IMR-90 (cell line): Measurements from ENCODE around the gene RNF180. TPM values are rescaled to one million over a fixed set of nuclear protein-coding genes. Genes with fewer than 3 reads are reported as not detected.

Experiments used
- ATAC-seq: fragments of 200-7000 bp; cut with Tn5 transposase; 2 replicates; pipeline ENCODE4 v1.9.1; 2020; ENCODE audit warnings: low read depth, mild to moderate bottlenecking, moderate library complexity
- BruUV-seq: library from RNA; stranded (reverse); fragments of 400-500 nt; replicated peaks from 2 replicates; lab custom pipeline; 2021; lab: Mats Ljungman, UMichigan
- CTCF ChIA-PET: fragments of 300-600 bp; formaldehyde crosslinking; extraction: SDS; loops from one replicate; lab custom pipeline; 2021; ENCODE audit warnings: antibody characterized with exemption; lab: Yijun Ruan, JAX
- POLR2A ChIA-PET: fragments of 300-600 bp; sonication (Branson Sonifier 250); formaldehyde crosslinking; loops from one replicate; lab custom pipeline; 2022; ENCODE audit warnings: antibody characterized with exemption; ENCODE audit not compliant: unreplicated experiment; lab: Charles Lee
- DNase-seq: peaks from one replicate; pipeline ENCODE4 v3.0.0; 2013
- H2AFZ ChIP-seq: replicated peaks from 2 replicates; pipeline ENCODE3; 2013; ENCODE audit warnings: low read length, mild to moderate bottlenecking; ENCODE audit not compliant: poor library complexity
- H2AK5ac ChIP-seq: 2 replicates; pipeline ENCODE4 v1.6.1; 2013; ENCODE audit warnings: low read depth, low read length, inconsistent platforms
- H2AK9ac ChIP-seq: replicated peaks from 2 replicates; pipeline ENCODE3; 2013; ENCODE audit warnings: mild to moderate bottlenecking, low read depth, low read length, moderate library complexity; ENCODE audit not compliant: poor library complexity
- H2BK120ac ChIP-seq: 2 replicates; pipeline ENCODE4 v1.6.1; 2013; ENCODE audit warnings: low read depth, low read length, inconsistent platforms
- H2BK15ac ChIP-seq: 3 replicates; pipeline ENCODE4 v1.6.1; 2013; ENCODE audit warnings: low read depth, low read length, inconsistent platforms
- H2BK20ac ChIP-seq: 2 replicates; pipeline ENCODE4 v1.6.1; 2013; ENCODE audit warnings: low read depth, mild to moderate bottlenecking, inconsistent platforms, low read length, moderate library complexity
- H2BK5ac ChIP-seq: 2 replicates; pipeline ENCODE4 v1.6.1; 2013; ENCODE audit warnings: mild to moderate bottlenecking, low read depth, low read length, inconsistent platforms; ENCODE audit not compliant: poor library complexity, severe bottlenecking
- H3K14ac ChIP-seq: replicated peaks from 2 replicates; pipeline ENCODE4 v1.6.1; 2013; ENCODE audit warnings: low read depth, low read length, inconsistent platforms
- H3K18ac ChIP-seq: 2 replicates; pipeline ENCODE4 v1.6.1; 2013; ENCODE audit warnings: low read depth, low read length, control low read depth
- H3K23ac ChIP-seq: 2 replicates; pipeline ENCODE4 v1.6.1; 2013; ENCODE audit warnings: low read depth, low read length, inconsistent platforms
- H3K27ac ChIP-seq: 2 replicates; pipeline ENCODE4 v1.5.1; 2013; ENCODE audit warnings: mild to moderate bottlenecking, control low read depth, low read length; ENCODE audit not compliant: insufficient read depth
- H3K27me3 ChIP-seq: 2 replicates; pipeline ENCODE4 v1.6.1; 2013; ENCODE audit warnings: low read length; ENCODE audit not compliant: control insufficient read depth, insufficient read depth
- H3K36me3 ChIP-seq: 2 replicates; pipeline ENCODE4 v1.6.1; 2013; ENCODE audit warnings: low read length, mixed read lengths; ENCODE audit not compliant: control insufficient read depth, insufficient read depth
- H3K4ac ChIP-seq: 2 replicates; pipeline ENCODE4 v1.6.1; 2013; ENCODE audit warnings: low read depth, low read length, inconsistent platforms
- H3K4me1 ChIP-seq: 2 replicates; pipeline ENCODE4 v1.6.1; 2013; ENCODE audit warnings: low read length, mixed read lengths; ENCODE audit not compliant: control insufficient read depth, insufficient read depth
- H3K4me2 ChIP-seq: 2 replicates; pipeline ENCODE4 v1.6.1; 2013; ENCODE audit warnings: low read depth, mild to moderate bottlenecking, control low read depth, low read length, moderate library complexity
- H3K4me3 ChIP-seq: 2 replicates; pipeline ENCODE4 v1.5.1; 2013; ENCODE audit warnings: low read depth, mild to moderate bottlenecking, control low read depth, low read length, moderate library complexity; ENCODE audit not compliant: insufficient read depth
- H3K56ac ChIP-seq: 2 replicates; pipeline ENCODE4 v1.6.1; 2013; ENCODE audit warnings: low read length, inconsistent platforms; ENCODE audit not compliant: insufficient read depth; ENCODE audit errors: extremely low read depth
- H3K79me1 ChIP-seq, 2 experiments: 2 replicates each; pipeline ENCODE4 v1.6.1; 2013; ENCODE audit warnings: low read length in 2 of 2, inconsistent platforms in 1 of 2, low read depth in 1 of 2
- H3K9ac ChIP-seq: 2 replicates; pipeline ENCODE4 v1.6.1; 2013; ENCODE audit warnings: low read depth, low read length, control low read depth
- H3K9me1 ChIP-seq: 2 replicates; pipeline ENCODE4 v1.6.1; 2013; ENCODE audit warnings: low read length, inconsistent platforms; ENCODE audit not compliant: insufficient read depth
- H3K9me3 ChIP-seq: 2 replicates; pipeline ENCODE4 v1.6.1; 2013; ENCODE audit warnings: low read length; ENCODE audit not compliant: control insufficient read depth, insufficient read depth
- H4K20me1 ChIP-seq: 2 replicates; pipeline ENCODE4 v1.6.1; 2013; ENCODE audit warnings: low read length, inconsistent platforms; ENCODE audit not compliant: insufficient read depth
- H4K5ac ChIP-seq: 2 replicates; pipeline ENCODE4 v1.6.1; 2013; ENCODE audit warnings: mild to moderate bottlenecking, low read depth, low read length, control low read depth
- H4K8ac ChIP-seq, 2 experiments: 2 replicates each; pipeline ENCODE4 v1.6.1; 2013; ENCODE audit warnings: low read depth in 2 of 2, low read length in 2 of 2, control low read depth in 1 of 2, inconsistent platforms in 1 of 2
- H4K91ac ChIP-seq: 2 replicates; pipeline ENCODE4 v1.6.1; 2013; ENCODE audit warnings: low read depth, low read length, inconsistent platforms; ENCODE audit not compliant: insufficient read depth
- BHLHE40 ChIP-seq: fragments of 150-350 bp; IDR thresholded peaks from 2 replicates; pipeline ENCODE4 v1.6.1; 2016; ENCODE audit warnings: mild to moderate bottlenecking, low read depth, low read length
- CEBPB ChIP-seq: IDR thresholded peaks from 2 replicates; pipeline ENCODE4 v1.6.1; 2012; ENCODE audit warnings: low read depth, low read length, improper control_type of control experiment
- CHD1 ChIP-seq: IDR thresholded peaks from 2 replicates; pipeline ENCODE4 v1.6.1; 2012; ENCODE audit warnings: low read depth, low read length, improper control_type of control experiment
- FOS ChIP-seq: fragments of 150-350 bp; IDR thresholded peaks from 2 replicates; pipeline ENCODE4 v1.6.1; 2016; ENCODE audit warnings: low read depth, low read length
- MAFK ChIP-seq: IDR thresholded peaks from 2 replicates; pipeline ENCODE4 v1.6.1; 2012; ENCODE audit warnings: low read depth, low read length, improper control_type of control experiment
- MAZ ChIP-seq: IDR thresholded peaks from 2 replicates; pipeline ENCODE4 v1.6.1; 2012; ENCODE audit warnings: low read depth, mild to moderate bottlenecking, low read length, improper control_type of control experiment, moderate library complexity, borderline replicate concordance
- MXI1 ChIP-seq: IDR thresholded peaks from 2 replicates; pipeline ENCODE4 v1.6.1; 2012; ENCODE audit warnings: low read depth, mild to moderate bottlenecking, low read length, moderate library complexity, borderline replicate concordance
- NFE2L2 ChIP-seq: fragments of 150-350 bp; IDR thresholded peaks from 2 replicates; pipeline ENCODE4 v1.6.1; 2016; ENCODE audit warnings: low read depth, mild to moderate bottlenecking, low read length
- POLR2A ChIP-seq: IDR thresholded peaks from 2 replicates; pipeline ENCODE4 v1.6.1; 2012; ENCODE audit warnings: mild to moderate bottlenecking, low read depth, low read length
- RCOR1 ChIP-seq: IDR thresholded peaks from 2 replicates; pipeline ENCODE4 v1.6.1; 2012; ENCODE audit warnings: mild to moderate bottlenecking, low read length, improper control_type of control experiment; ENCODE audit not compliant: insufficient replicate concordance
- RFX5 ChIP-seq: IDR thresholded peaks from 2 replicates; pipeline ENCODE4 v1.8.0; 2012; ENCODE audit warnings: low read depth, mild to moderate bottlenecking, low read length, moderate library complexity
- SMC3 ChIP-seq: fragments of 150-350 bp; IDR thresholded peaks from 2 replicates; pipeline ENCODE4 v1.6.1; 2016; ENCODE audit warnings: low read depth, mild to moderate bottlenecking, antibody characterized with exemption, low read length, moderate library complexity
- WGBS, 2 experiments: methylation state at CpG; one replicate each; pipeline versions ENCODE4 v1.1.5 to v1.1.7; 2013; ENCODE audit warnings: missing lambda C conversion rate in 2 of 2; ENCODE audit not compliant: insufficient read length in 1 of 2; ENCODE audit errors: extremely low coverage in 2 of 2; 5-methylcytosine and 5-hydroxymethylcytosine counted together
- dilution Hi-C: fragments of 300-500 bp; cut with HindIII; formaldehyde crosslinking; loops from one replicate; pipeline ENCODE4 v1.14.3; 2018; ENCODE audit warnings: low sequenced_read_pairs; ENCODE audit not compliant: unreplicated experiment
- in situ Hi-C: fragments of 300-500 bp; cut with MboI; formaldehyde crosslinking; loops from 3 replicates; pipeline ENCODE4 v1.14.3; 2019; ENCODE audit warnings: low sequenced_read_pairs, inconsistent platforms, mixed read lengths
- intact Hi-C: fragments of 100-400 bp; cut with micrococcal nuclease; formaldehyde crosslinking; loops from 2 replicates; pipeline ENCODE4 v1.10.0; 2022
- polyA plus RNA-seq, 3 experiments: library from polyadenylated mRNA; depleted of rRNA; stranded (reverse); fragments of >200 nt; gene quantifications; 2 replicates each; pipeline ENCODE4 v1.2.3, GENCODE V29; 2012; ENCODE audit warnings: low replicate concordance in 1 of 3
- total RNA-seq: library from RNA; depleted of rRNA; stranded (reverse); fragments of >200 nt; gene quantifications from 2 replicates; pipeline ENCODE4 v1.2.3, GENCODE V29; 2012
- TF ChIP-seq, protein P1 (sequence below): fragments of 150-350 bp; IDR thresholded peaks from 2 replicates; pipeline ENCODE4 v1.6.1; 2016; ENCODE audit warnings: low read depth, mild to moderate bottlenecking, low read length, moderate library complexity, borderline replicate concordance
- TF ChIP-seq, protein P2 (sequence below): fragments of 150-350 bp; IDR thresholded peaks from 2 replicates; pipeline ENCODE4 v1.6.1; 2017; ENCODE audit warnings: mild to moderate bottlenecking, antibody characterized with exemption, low read length, low read depth
- TF ChIP-seq, protein P3 (sequence below): conservative IDR thresholded peaks from 2 replicates; pipeline ENCODE4 v1.5.1; 2012; ENCODE audit warnings: mild to moderate bottlenecking, low read depth, low read length, improper control_type of control experiment

The RNF180 gene
- total and polyA plus RNA-seq, 2 of the 4 experiments (the other 2 are of a cell fraction) = 0.02 to 0.36 TPM

DNA sequence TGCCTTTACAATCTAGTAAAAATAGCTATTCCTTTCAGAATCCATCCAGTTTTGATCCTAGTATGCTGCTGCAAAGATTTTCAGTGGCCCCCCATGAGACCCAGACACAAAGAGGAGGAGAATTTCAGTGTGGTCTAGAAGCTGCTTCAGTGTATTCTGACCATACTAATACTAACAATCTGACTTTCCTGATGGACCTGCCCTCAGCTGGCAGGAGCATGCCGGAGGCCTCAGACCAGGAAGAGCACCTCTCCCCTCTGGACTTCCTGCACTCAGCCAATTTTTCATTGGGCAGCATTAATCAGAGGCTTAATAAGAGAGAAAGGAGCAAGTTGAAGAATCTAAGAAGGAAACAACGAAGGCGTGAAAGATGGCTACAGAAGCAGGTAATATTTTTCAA lies 48.5 kb downstream of the RNF180 start:
- no peaks in the 10 kb centered on the region for H4K20me1 ChIP-seq
- no peak overlapping the region for H3K4me2 ChIP-seq
- H2AFZ ChIP-seq = no peak overlapping the region
- TF ChIP-seq NFE2L2 = no peak
- TF ChIP-seq RFX5 = no peak
- no peak for TF ChIP-seq CHD1
- TF ChIP-seq MAZ = no peak
- TF ChIP-seq POLR2A = no peak
- TF ChIP-seq FOS = no peak
- TF ChIP-seq, protein P1, sequence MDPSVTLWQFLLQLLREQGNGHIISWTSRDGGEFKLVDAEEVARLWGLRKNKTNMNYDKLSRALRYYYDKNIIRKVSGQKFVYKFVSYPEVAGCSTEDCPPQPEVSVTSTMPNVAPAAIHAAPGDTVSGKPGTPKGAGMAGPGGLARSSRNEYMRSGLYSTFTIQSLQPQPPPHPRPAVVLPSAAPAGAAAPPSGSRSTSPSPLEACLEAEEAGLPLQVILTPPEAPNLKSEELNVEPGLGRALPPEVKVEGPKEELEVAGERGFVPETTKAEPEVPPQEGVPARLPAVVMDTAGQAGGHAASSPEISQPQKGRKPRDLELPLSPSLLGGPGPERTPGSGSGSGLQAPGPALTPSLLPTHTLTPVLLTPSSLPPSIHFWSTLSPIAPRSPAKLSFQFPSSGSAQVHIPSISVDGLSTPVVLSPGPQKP = no peak
- no peak for TF ChIP-seq CEBPB
- TF ChIP-seq SMC3 = no peak
- no peak for TF ChIP-seq RCOR1
- TF ChIP-seq, protein P2, sequence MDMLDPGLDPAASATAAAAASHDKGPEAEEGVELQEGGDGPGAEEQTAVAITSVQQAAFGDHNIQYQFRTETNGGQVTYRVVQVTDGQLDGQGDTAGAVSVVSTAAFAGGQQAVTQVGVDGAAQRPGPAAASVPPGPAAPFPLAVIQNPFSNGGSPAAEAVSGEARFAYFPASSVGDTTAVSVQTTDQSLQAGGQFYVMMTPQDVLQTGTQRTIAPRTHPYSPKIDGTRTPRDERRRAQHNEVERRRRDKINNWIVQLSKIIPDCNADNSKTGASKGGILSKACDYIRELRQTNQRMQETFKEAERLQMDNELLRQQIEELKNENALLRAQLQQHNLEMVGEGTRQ = no peak
- no peak for TF ChIP-seq BHLHE40
- TF ChIP-seq, protein P3, sequence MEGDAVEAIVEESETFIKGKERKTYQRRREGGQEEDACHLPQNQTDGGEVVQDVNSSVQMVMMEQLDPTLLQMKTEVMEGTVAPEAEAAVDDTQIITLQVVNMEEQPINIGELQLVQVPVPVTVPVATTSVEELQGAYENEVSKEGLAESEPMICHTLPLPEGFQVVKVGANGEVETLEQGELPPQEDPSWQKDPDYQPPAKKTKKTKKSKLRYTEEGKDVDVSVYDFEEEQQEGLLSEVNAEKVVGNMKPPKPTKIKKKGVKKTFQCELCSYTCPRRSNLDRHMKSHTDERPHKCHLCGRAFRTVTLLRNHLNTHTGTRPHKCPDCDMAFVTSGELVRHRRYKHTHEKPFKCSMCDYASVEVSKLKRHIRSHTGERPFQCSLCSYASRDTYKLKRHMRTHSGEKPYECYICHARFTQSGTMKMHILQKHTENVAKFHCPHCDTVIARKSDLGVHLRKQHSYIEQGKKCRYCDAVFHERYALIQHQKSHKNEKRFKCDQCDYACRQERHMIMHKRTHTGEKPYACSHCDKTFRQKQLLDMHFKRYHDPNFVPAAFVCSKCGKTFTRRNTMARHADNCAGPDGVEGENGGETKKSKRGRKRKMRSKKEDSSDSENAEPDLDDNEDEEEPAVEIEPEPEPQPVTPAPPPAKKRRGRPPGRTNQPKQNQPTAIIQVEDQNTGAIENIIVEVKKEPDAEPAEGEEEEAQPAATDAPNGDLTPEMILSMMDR = no peak
- TF ChIP-seq MAFK = no peak
- TF ChIP-seq MXI1 = no peak
- no peak overlapping the region for H4K8ac ChIP-seq
- no TSS peak for BruUV-seq
- H3K27ac ChIP-seq = no peak overlapping the region
- H3K9me3 ChIP-seq = no peaks in the 10 kb centered on the region
- H2BK120ac ChIP-seq = no peak overlapping the region
- H3K56ac ChIP-seq = no peak overlapping the region
- no peak overlapping the region for H2BK5ac ChIP-seq
- H4K5ac ChIP-seq = no peak overlapping the region
- no peak overlapping the region for H2AK5ac ChIP-seq
- no peak overlapping the region for H3K4me3 ChIP-seq
- H3K36me3 ChIP-seq = no peaks in the 10 kb centered on the region
- ATAC-seq (no peak), DNase-seq (no peak)
- H2AK9ac ChIP-seq = no peak overlapping the region
- H3K9ac ChIP-seq = no peak overlapping the region
- no peak overlapping the region for H3K14ac ChIP-seq
- no peak overlapping the region for H3K4ac ChIP-seq
- no peak overlapping the region for H2BK15ac ChIP-seq
- CTCF ChIA-PET = interaction anchor here (0.8 to 1.6 kb wide), 2 partner anchors 14 to 398 kb away, joined by 3 to 5 read pairs; no protein-coding TSS in a partner anchor
- no peak overlapping the region for H2BK20ac ChIP-seq
- intact Hi-C loops (loop anchor here (5.0 kb wide), 1 partner anchor 812 kb away; no protein-coding TSS in a partner anchor), in situ Hi-C loops (no loop called here), dilution Hi-C loops (no loop called here)
- no peak overlapping the region for H3K18ac ChIP-seq
- H3K23ac ChIP-seq = no peak overlapping the region
- no peak overlapping the region for H4K91ac ChIP-seq
- no peaks in the 10 kb centered on the region for H3K27me3 ChIP-seq
- H3K4me1 ChIP-seq = no peaks in the 10 kb centered on the region
- WGBS, 2 experiments = no CpG with 5 or more reads among the region's 3 CpGs
- no peaks in the 10 kb centered on the region for H3K79me1 ChIP-seq
- no peaks in the 10 kb centered on the region for H3K9me1 ChIP-seq
- POLR2A ChIA-PET = no interaction called here
